ENCODE data around the gene RABGAP1. TPM values are rescaled to one million over a fixed set of nuclear protein-coding genes. Genes with fewer than 3 reads are reported as not detected.

RABGAP1 gene
- total RNA-seq, 1 experiment from 2014 or later: 64.0 TPM

GRCh38 chr9:122922713-122923112 is 18.1 kb upstream of the RABGAP1 start:
- BruUV-seq (replicated peaks): no TSS peak
- intact Hi-C loops (cut with micrococcal nuclease; ENCODE audit: unreplicated experiment): no loop called here
- Histone ChIP-seq H3K27me3 (replicated peaks; ENCODE audit: insufficient read depth, low read depth, low read length, poor library complexity) (no peaks in the 10 kb centered on the region), H3K4me1 (ENCODE audit: insufficient read depth, low read length, poor library complexity, severe bottlenecking) (no peaks in the 10 kb centered on the region), H3K4me3 (ENCODE audit: low read depth, low read length, poor library complexity, severe bottlenecking) (no peak overlapping the region), H3K27ac (ENCODE audit: low read depth, low read length, poor library complexity, severe bottlenecking) (no peak overlapping the region), H3K9me3 (ENCODE audit: low read depth, low read length, poor library complexity, severe bottlenecking) (no peaks in the 10 kb centered on the region), H3K36me3 (ENCODE audit: insufficient read depth, low read length, poor library complexity, severe bottlenecking) (no peaks in the 10 kb centered on the region)
- DNase-seq (ENCODE audit: low spot score): no peak
- ChIA-PET POLR2A (ENCODE audit: low non-redundant PET) (interaction anchor here (0.6 kb wide), 1 partner anchor 81 kb away, joined by 6 read pairs; no protein-coding TSS in a partner anchor), CTCF (no interaction called here)
- TF ChIP-seq CTCF (conservative IDR thresholded peaks at IDR 0.05; ENCODE audit: low read depth, low read length): no peak
- no peak for TF ChIP-seq EZH2 (IDR thresholded peaks at IDR 0.05; ENCODE audit: borderline replicate concordance, low read depth, low read length, poor library complexity, severe bottlenecking)

- no peaks in the 10 kb centered on the region for H3K9me3 ChIP-seq (ENCODE audit: low read depth, low read length, poor library complexity, severe bottlenecking)
- BruUV-seq (replicated peaks): no TSS peak
- CTCF ChIA-PET: no interaction called here
- intact Hi-C loops (cut with micrococcal nuclease; ENCODE audit: unreplicated experiment): no loop called here
- TF ChIP-seq CTCF (conservative IDR thresholded peaks at IDR 0.05; ENCODE audit: low read depth, low read length): no peak
- TF ChIP-seq EZH2 (IDR thresholded peaks at IDR 0.05; ENCODE audit: borderline replicate concordance, low read depth, low read length, poor library complexity, severe bottlenecking): no peak
- DNase-seq (ENCODE audit: low spot score): no peak
- no peaks in the 10 kb centered on the region for H3K4me1 ChIP-seq (ENCODE audit: insufficient read depth, low read length, poor library complexity, severe bottlenecking)
- no peak overlapping the region for H3K4me3 ChIP-seq (ENCODE audit: low read depth, low read length, poor library complexity, severe bottlenecking)
- POLR2A ChIA-PET (ENCODE audit: low non-redundant PET): no interaction called here
- H3K27ac ChIP-seq (ENCODE audit: low read depth, low read length, poor library complexity, severe bottlenecking): no peak overlapping the region
- no peaks in the 10 kb centered on the region for H3K27me3 ChIP-seq (replicated peaks; ENCODE audit: insufficient read depth, low read depth, low read length, poor library complexity)
- no peaks in the 10 kb centered on the region for H3K36me3 ChIP-seq (ENCODE audit: insufficient read depth, low read length, poor library complexity, severe bottlenecking)
Measured at GRCh38 chr9:122923947-122924346, 16.9 kb upstream of the RABGAP1 start.

GRCh38 chr9:122929796-122930354 is 10.9 kb upstream of the RABGAP1 start:
- no peak for DNase-seq (ENCODE audit: low spot score)
- intact Hi-C loops (cut with micrococcal nuclease; ENCODE audit: unreplicated experiment): loop anchor here (2.0 kb wide), 1 partner anchor 17 kb away; the partner anchor contains the start of gene ZBTB6
- Histone ChIP-seq H3K9me3 (ENCODE audit: low read depth, low read length, poor library complexity, severe bottlenecking) (no peaks in the 10 kb centered on the region), H3K36me3 (ENCODE audit: insufficient read depth, low read length, poor library complexity, severe bottlenecking) (no peaks in the 10 kb centered on the region), H3K27me3 (replicated peaks; ENCODE audit: insufficient read depth, low read depth, low read length, poor library complexity) (no peaks in the 10 kb centered on the region), H3K27ac (ENCODE audit: low read depth, low read length, poor library complexity, severe bottlenecking) (no peak overlapping the region), H3K4me1 (ENCODE audit: insufficient read depth, low read length, poor library complexity, severe bottlenecking) (peaks cover 7% of the 10 kb centered on the region), H3K4me3 (ENCODE audit: low read depth, low read length, poor library complexity, severe bottlenecking) (peak overlapping the region; percentile 77)
- TF ChIP-seq CTCF (conservative IDR thresholded peaks at IDR 0.05; ENCODE audit: low read depth, low read length) (no peak), EZH2 (IDR thresholded peaks at IDR 0.05; ENCODE audit: borderline replicate concordance, low read depth, low read length, poor library complexity, severe bottlenecking) (no peak)
- POLR2A ChIA-PET (ENCODE audit: low non-redundant PET): interaction anchor here (0.7 kb wide), 1 partner anchor 17 kb away, joined by 3 read pairs; no protein-coding TSS in a partner anchor
- CTCF ChIA-PET: no interaction called here
- BruUV-seq (replicated peaks): no TSS peak

All from A673 (cell line).